ENCODE measurements around the gene PTPN23.

DNA sequence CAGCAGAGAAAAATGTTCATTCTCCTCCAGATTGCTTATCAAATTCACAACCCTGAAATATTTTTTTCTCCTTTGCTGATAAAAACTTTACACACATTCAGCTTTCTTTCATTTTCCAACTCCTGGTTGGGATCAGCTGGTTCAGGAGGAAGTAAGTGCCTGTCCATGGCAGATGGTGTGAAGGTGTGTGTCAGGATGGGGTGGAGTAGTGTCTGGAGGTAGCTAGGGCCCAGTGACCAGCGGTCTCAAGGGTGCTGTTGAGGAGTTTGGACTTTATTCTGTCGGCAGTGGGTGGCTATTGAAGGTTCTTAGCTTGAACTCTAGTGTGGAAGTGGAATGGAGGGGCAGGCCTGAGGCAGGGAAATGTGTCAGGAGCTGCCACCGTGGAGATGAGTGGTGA is 46.9 kb upstream of the PTPN23 start:
- TF ChIP-seq, protein P1, sequence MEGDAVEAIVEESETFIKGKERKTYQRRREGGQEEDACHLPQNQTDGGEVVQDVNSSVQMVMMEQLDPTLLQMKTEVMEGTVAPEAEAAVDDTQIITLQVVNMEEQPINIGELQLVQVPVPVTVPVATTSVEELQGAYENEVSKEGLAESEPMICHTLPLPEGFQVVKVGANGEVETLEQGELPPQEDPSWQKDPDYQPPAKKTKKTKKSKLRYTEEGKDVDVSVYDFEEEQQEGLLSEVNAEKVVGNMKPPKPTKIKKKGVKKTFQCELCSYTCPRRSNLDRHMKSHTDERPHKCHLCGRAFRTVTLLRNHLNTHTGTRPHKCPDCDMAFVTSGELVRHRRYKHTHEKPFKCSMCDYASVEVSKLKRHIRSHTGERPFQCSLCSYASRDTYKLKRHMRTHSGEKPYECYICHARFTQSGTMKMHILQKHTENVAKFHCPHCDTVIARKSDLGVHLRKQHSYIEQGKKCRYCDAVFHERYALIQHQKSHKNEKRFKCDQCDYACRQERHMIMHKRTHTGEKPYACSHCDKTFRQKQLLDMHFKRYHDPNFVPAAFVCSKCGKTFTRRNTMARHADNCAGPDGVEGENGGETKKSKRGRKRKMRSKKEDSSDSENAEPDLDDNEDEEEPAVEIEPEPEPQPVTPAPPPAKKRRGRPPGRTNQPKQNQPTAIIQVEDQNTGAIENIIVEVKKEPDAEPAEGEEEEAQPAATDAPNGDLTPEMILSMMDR (IDR thresholded peaks at IDR 0.05) = no peak
- TF ChIP-seq POLR2A (IDR thresholded peaks at IDR 0.05) = no peak
- no peak for TF ChIP-seq EP300 (IDR thresholded peaks at IDR 0.05)
- no peak for TF ChIP-seq POLR2AphosphoS5 (IDR thresholded peaks at IDR 0.05)
